Brain microvascular endothelial cell (primary cell): ENCODE results near the gene FASN.
"Not testable (repeated sequence)": the region's sequence is repeated elsewhere in the genome, so short reads cannot be mapped to it uniquely, and the experiment has no call there.

Experiments used
- DNase-seq: peaks from one replicate; pipeline ENCODE4 v3.0.0-alpha.2; 2020
- H3K27ac ChIP-seq: fragments of 250-450 bp; sonication (Bioruptor Pico); 2 replicates; pipeline ENCODE4 v1.5.1; 2020; ENCODE audit warnings: mild to moderate bottlenecking, moderate library complexity
- H3K27me3 ChIP-seq: fragments of 250-450 bp; sonication (Bioruptor Pico); replicated peaks from 2 replicates; pipeline ENCODE4 v1.5.1; 2020; ENCODE audit warnings: mild to moderate bottlenecking
- H3K36me3 ChIP-seq: fragments of 250-450 bp; sonication (Bioruptor Pico); replicated peaks from 2 replicates; pipeline ENCODE4 v1.5.1; 2020; ENCODE audit warnings: mild to moderate bottlenecking
- H3K4me3 ChIP-seq: 2 replicates; pipeline ENCODE4 v1.5.1; 2011; ENCODE audit warnings: low read depth, mild to moderate bottlenecking, control low read depth, low read length, moderate library complexity
- CTCF ChIP-seq: IDR thresholded peaks from 2 replicates; pipeline ENCODE4 v1.5.1; 2011; ENCODE audit warnings: low read depth, mild to moderate bottlenecking, moderate library complexity, low read length, control low read depth, inconsistent platforms; ENCODE audit errors: missing control alignments
- in situ Hi-C: cut with HindIII; loops from 2 replicates; pipeline ENCODE4 v1.10.0; 2017; ENCODE audit warnings: low sequenced_read_pairs, low pct_ligation_motif_present

The FASN gene

GRCh38 chr17:82134101-82134500, 36.1 kb upstream of the FASN start:
- Histone ChIP-seq H3K27ac (no peak overlapping the region), H3K36me3 (no peaks in the 10 kb centered on the region), H3K27me3 (no peaks in the 10 kb centered on the region), H3K4me3 (no peak overlapping the region)
- TF ChIP-seq CTCF = no peak
- DNase-seq = no peak
- in situ Hi-C loops = no loop called here

GRCh38 chr17:82133166-82133953, 35.3 kb upstream of the FASN start:
- H3K4me3 ChIP-seq, H3K27me3 ChIP-seq, H3K27ac ChIP-seq, in situ Hi-C loops, H3K36me3 ChIP-seq: not testable (repeated sequence)
- DNase-seq = peak; percentile 61

GRCh38 chr17:82129095-82129494, 31.1 kb upstream of the FASN start:
- H3K27ac ChIP-seq = no peak overlapping the region

GRCh38 chr17:82128287-82128686, 30.3 kb upstream of the FASN start:
- no peak for DNase-seq
- Histone ChIP-seq H3K27ac (no peak overlapping the region), H3K4me3 (no peak overlapping the region), H3K36me3 (no peaks in the 10 kb centered on the region), H3K27me3 (no peaks in the 10 kb centered on the region)
- in situ Hi-C loops = no loop called here
- no peak for TF ChIP-seq CTCF

More at GRCh38 chr17:82129095-82129494, 31.1 kb upstream of the FASN start:
- no peak overlapping the region for H3K4me3 ChIP-seq
- H3K36me3 ChIP-seq = no peaks in the 10 kb centered on the region
- DNase-seq = no peak
- TF ChIP-seq CTCF = peak; percentile 40
- no peaks in the 10 kb centered on the region for H3K27me3 ChIP-seq
- in situ Hi-C loops = no loop called here

- no peak overlapping the region for H3K27ac ChIP-seq
- no peak overlapping the region for H3K4me3 ChIP-seq
- in situ Hi-C loops = no loop called here
Measured at GRCh38 chr17:82127704-82128103, 29.7 kb upstream of the FASN start.

GRCh38 chr17:82127315-82127595, 29.2 kb upstream of the FASN start:
- no peak for DNase-seq
- H3K27me3 ChIP-seq = no peaks in the 10 kb centered on the region
- no peaks in the 10 kb centered on the region for H3K36me3 ChIP-seq
- H3K4me3 ChIP-seq = no peak overlapping the region
- no peak for TF ChIP-seq CTCF
- in situ Hi-C loops = no loop called here
- no peak overlapping the region for H3K27ac ChIP-seq

More at GRCh38 chr17:82127704-82128103, 29.7 kb upstream of the FASN start:
- H3K36me3 ChIP-seq = no peaks in the 10 kb centered on the region
- no peak for TF ChIP-seq CTCF
- no peaks in the 10 kb centered on the region for H3K27me3 ChIP-seq
- no peak for DNase-seq
